Measurements from ENCODE around the gene PTPN20. TPM values are rescaled to one million over a fixed set of nuclear protein-coding genes. Genes with fewer than 3 reads are reported as not detected.

The PTPN20 gene
- total RNA-seq, 1 experiment from 2014 or later: not detected

GRCh38 chr10:46992803-46993561 lies 81.8 kb downstream of the PTPN20 start:
- no peaks in the 10 kb centered on the region for H3K79me2 ChIP-seq (ENCODE audit: insufficient read depth, low read length)
- peaks cover 0 to 4% (median 2%) of the 10 kb centered on the region in 3 experiments; a peak in 1 of 7 replicates for H3K36me3 Mint-ChIP-seq (ENCODE audit: insufficient read depth in 1 of 3, low read depth in 3 of 3)
- no peak overlapping the region for H2BK12ac ChIP-seq (ENCODE audit: insufficient read length, low read depth, low read length)
- H3K4me1 Mint-ChIP-seq: peaks cover 6 to 12% of the 10 kb centered on the region in 2 experiments
- peak; percentile 60 for TF ChIP-seq CTCF (conservative IDR thresholded peaks at IDR 0.05)
- H3T11ph ChIP-seq (ENCODE audit: low read length): no peak overlapping the region
- H3K14ac ChIP-seq (ENCODE audit: insufficient read depth, low read length): peak overlapping the region; percentile 64; the same call in 1 of the 2 replicates
- H3K9me3 ChIP-seq (ENCODE audit: control insufficient read depth, low read depth, low read length): no peaks in the 10 kb centered on the region
- no peaks in the 10 kb centered on the region for H3K27me3 Mint-ChIP-seq (ENCODE audit: low read depth)
- no peak overlapping the region for H2BK15ac ChIP-seq (ENCODE audit: low read depth, low read length)
- no peak overlapping the region for H3K4me3 Mint-ChIP-seq
- H3K4ac ChIP-seq (ENCODE audit: low read depth, low read length): no peak overlapping the region
- H2AFZ ChIP-seq (ENCODE audit: low read length): peak overlapping the region; percentile 78
- H3K23ac ChIP-seq (ENCODE audit: insufficient read length, low read depth, low read length): no peak overlapping the region
- WGBS (ENCODE audit: extremely low coverage, insufficient read length, low lambda C conversion rate): no CpG with 5 or more reads among the region's 7 CpGs
- H3K23me2 ChIP-seq (ENCODE audit: insufficient read length, low read depth, low read length, poor library complexity, severe bottlenecking): no peaks in the 10 kb centered on the region
- peak; percentile 50 for DNase-seq
- peak overlapping the region in 1 of 3 experiments; percentile 88; a peak in 2 of 7 replicates for H3K27ac Mint-ChIP-seq
- H2BK5ac ChIP-seq (ENCODE audit: insufficient read length, low read length): no peak overlapping the region
- H2AK5ac ChIP-seq (ENCODE audit: insufficient read length, low read length): no peak overlapping the region
- no peaks in the 10 kb centered on the region for H3K27me3 ChIP-seq (ENCODE audit: insufficient read depth, low read length)
- H4K8ac ChIP-seq (replicated peaks; ENCODE audit: insufficient read length, low read depth, low read length): no peak overlapping the region
- H4K91ac ChIP-seq (ENCODE audit: insufficient read length, low read depth, low read length): no peak overlapping the region
- H2BK20ac ChIP-seq (ENCODE audit: low read depth, low read length, poor library complexity, severe bottlenecking): no peak overlapping the region
- no peaks in the 10 kb centered on the region for H4K20me1 ChIP-seq (ENCODE audit: control insufficient read depth, insufficient read depth, insufficient read length)
- H2BK120ac ChIP-seq (ENCODE audit: low read depth, low read length, poor library complexity, severe bottlenecking): no peak overlapping the region
- H3K27ac ChIP-seq (ENCODE audit: insufficient read length, low read depth, low read length): no peak overlapping the region
- no peak overlapping the region for H3K9ac ChIP-seq (ENCODE audit: extremely low read depth, insufficient read length, low read length)
- no peak overlapping the region for H3K56ac ChIP-seq (ENCODE audit: insufficient read length, low read depth, low read length)
- H3K4me1 ChIP-seq (ENCODE audit: insufficient read depth, low read length): no peaks in the 10 kb centered on the region; the same call in 1 of the 2 replicates
- no peak overlapping the region for H4K5ac ChIP-seq (ENCODE audit: insufficient read length, low read depth, low read length)
- H3K4me2 ChIP-seq (ENCODE audit: insufficient read depth, insufficient read length, low read length): no peak overlapping the region
- H3K9me3 Mint-ChIP-seq: peaks cover 3 to 8% of the 10 kb centered on the region in 2 experiments; a peak in 3 of 5 replicates
- no peaks in the 10 kb centered on the region for H3K79me1 ChIP-seq (ENCODE audit: insufficient read depth, low read depth, low read length, poor library complexity, severe bottlenecking)
- H3K18ac ChIP-seq (ENCODE audit: insufficient read length, low read depth, low read length): peak overlapping the region; percentile 79

Measured in H9 (cell line).